ENCODE measurements around the gene RASGRP3. TPM values are rescaled to one million over a fixed set of nuclear protein-coding genes. Genes with fewer than 3 reads are reported as not detected.

The RASGRP3 gene
- total and polyA plus RNA-seq, 12 donors: 14.9 to 77.4 (median 64.4) TPM

- TF ChIP-seq CTCF (IDR thresholded peaks at IDR 0.05): no peak
- H3K4me1 ChIP-seq: peaks cover 0 to 40% (median 14%) of the 10 kb centered on the region in 9 donors
- H3K9me3 ChIP-seq: no peaks in the 10 kb centered on the region
- intact Hi-C loops (cut with DNase I): loop anchor here in 1 of 10 donors (10.0 kb wide), 1 partner anchor 158 kb away; no protein-coding TSS in a partner anchor
- no peaks in the 10 kb centered on the region for H3K36me3 ChIP-seq
- peak overlapping the region in 8 of 10 donors; percentile 2 to 68 (median 64) for H3K27ac ChIP-seq
- 54 to 56% methylated on average over 2 of the region's 2 CpGs for WGBS, 2 donors
- ATAC-seq (no peak), DNase-seq (no peak)
- no peak overlapping the region for H3K4me3 ChIP-seq
- H3K27me3 ChIP-seq: no peaks in the 10 kb centered on the region
These were observed 43.6 kb upstream of the RASGRP3 start for GRCh38 chr2:33432871-33433270.

GRCh38 chr2:33433279-33434235 is 42.9 kb upstream of the RASGRP3 start:
- H3K27me3 ChIP-seq: no peaks in the 10 kb centered on the region
- no peaks in the 10 kb centered on the region for H3K9me3 ChIP-seq
- no peak for TF ChIP-seq CTCF (IDR thresholded peaks at IDR 0.05)
- 61 to 65% methylated on average over 7 of the region's 7 CpGs for WGBS, 2 donors
- H3K4me3 ChIP-seq: no peak overlapping the region
- intact Hi-C loops (cut with DNase I): loop anchor here in 1 of 10 donors (10.0 kb wide), 1 partner anchor 159 kb away; no protein-coding TSS in a partner anchor
- DNase-seq (peak in 1 of 2 donors; percentile 53), ATAC-seq (peak; percentile 69 to 89 (median 76))
- H3K36me3 ChIP-seq: no peaks in the 10 kb centered on the region
- peak overlapping the region in 9 of 10 donors; percentile 32 to 68 (median 63) for H3K27ac ChIP-seq
- peaks cover 0 to 40% (median 14%) of the 10 kb centered on the region in 9 donors for H3K4me1 ChIP-seq

- intact Hi-C loops (cut with DNase I): loop anchor here in 1 of 10 donors (10.0 kb wide), 1 partner anchor 161 kb away; no protein-coding TSS in a partner anchor
- H3K27ac ChIP-seq: peak overlapping the region in 6 of 10 donors; percentile 2 to 86 (median 74)
These were observed 40.9 kb upstream of the RASGRP3 start for GRCh38 chr2:33435518-33435917.

More at GRCh38 chr2:33435518-33435917, 40.9 kb upstream of the RASGRP3 start:
- Histone ChIP-seq H3K27me3 (no peaks in the 10 kb centered on the region), H3K4me1 (peaks cover 0 to 53% (median 14%) of the 10 kb centered on the region in 9 donors), H3K9me3 (no peaks in the 10 kb centered on the region), H3K4me3 (peak overlapping the region in 1 of 10 donors; percentile 47), H3K36me3 (no peaks in the 10 kb centered on the region)
- ATAC-seq: no peak
- TF ChIP-seq CTCF (IDR thresholded peaks at IDR 0.05): no peak
- no peak for DNase-seq
- WGBS, 2 donors: 73 to 80% methylated on average over 8 of the region's 8 CpGs

Measured in heart right ventricle (tissue), 16 donors.